NCI-H82 treated with DMSO at 0.1 percent for 48 hours (cell line): ENCODE data around the gene LYPLA2.
"Not testable (repeated sequence)": the region's sequence is repeated elsewhere in the genome, so short reads cannot be mapped to it uniquely, and the experiment has no call there.

Experiments
- DNase-seq: peaks from one replicate; lab custom pipeline; 2025; ENCODE audit not compliant: unreplicated experiment; lab: John Stamatoyannopoulos, UW

The LYPLA2 gene

DNA sequence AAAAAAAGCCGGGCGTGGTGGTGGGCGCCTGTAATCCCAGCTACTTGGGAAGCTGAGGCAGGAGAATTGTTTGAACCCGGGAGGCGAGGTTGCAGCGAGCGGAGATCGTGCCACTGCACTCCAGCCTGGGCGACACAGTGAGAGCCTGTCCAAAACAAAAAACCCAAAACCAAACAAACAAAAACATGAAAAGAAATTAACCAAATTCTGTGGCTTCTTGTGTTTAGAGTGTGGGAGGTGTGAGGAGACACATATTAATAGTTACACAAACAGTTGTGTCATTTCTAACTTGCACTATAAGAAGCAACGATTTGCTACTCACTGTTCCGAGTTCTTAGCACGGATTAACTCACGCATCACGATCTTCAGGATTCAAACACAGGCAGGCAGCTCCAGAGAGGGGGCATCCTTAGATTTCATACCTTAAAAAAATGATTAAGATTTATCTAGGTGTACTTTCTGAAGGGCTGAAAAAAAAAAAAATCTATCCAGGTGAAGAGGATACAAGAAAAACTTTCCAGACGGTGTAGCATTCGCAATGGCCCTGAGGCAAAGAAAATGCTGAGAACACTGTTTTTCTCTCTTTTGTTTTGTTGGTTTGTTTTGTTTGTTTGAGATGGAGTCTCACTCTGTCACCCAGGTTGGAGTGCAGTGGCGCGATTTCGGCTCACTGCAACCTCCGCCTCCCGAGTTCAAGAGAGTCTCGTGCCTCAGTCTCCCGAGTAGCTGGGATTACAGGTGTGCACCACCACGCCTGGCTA, 35.0 kb downstream of the LYPLA2 start:
- DNase-seq = peak; percentile 19

GRCh38 chr1:23826590-23826989, 35.6 kb downstream of the LYPLA2 start:
- DNase-seq = not testable (repeated sequence)

GRCh38 chr1:23827717-23828116, 36.8 kb downstream of the LYPLA2 start:
- DNase-seq = no peak

- DNase-seq = not testable (repeated sequence)
These were observed 43.2 kb downstream of the LYPLA2 start for GRCh38 chr1:23834156-23834555.

GRCh38 chr1:23836037-23836436, 45.1 kb downstream of the LYPLA2 start:
- no peak for DNase-seq

DNA sequence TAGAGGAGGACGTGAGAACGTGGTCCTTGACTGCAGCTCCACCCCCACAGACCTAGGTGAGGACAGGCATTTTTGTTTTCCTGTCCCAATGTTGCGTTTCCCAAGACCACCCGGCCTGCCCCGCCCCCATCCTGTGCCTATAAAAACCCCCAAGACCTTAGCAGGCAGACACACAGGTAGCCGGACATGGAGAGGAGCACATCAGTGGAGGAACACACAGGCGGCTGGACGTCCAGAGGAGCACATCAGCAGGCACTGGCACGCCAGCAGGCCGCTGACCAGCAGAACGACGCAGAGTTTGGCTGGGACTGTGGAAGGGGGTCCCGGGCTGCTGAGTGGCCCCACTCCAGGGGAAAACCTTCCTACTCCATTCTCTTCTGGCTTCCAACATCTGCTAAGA, 47.0 kb downstream of the LYPLA2 start:
- DNase-seq = no peak

GRCh38 chr1:23838401-23838866, 47.5 kb downstream of the LYPLA2 start:
- DNase-seq = no peak

- DNase-seq = no peak
These were observed 52.7 kb downstream of the LYPLA2 start for GRCh38 chr1:23843644-23844043.
